K562 (cell line): Measurements from ENCODE around the gene ZNF512B. TPM values are rescaled to one million over a fixed set of nuclear protein-coding genes. Genes with fewer than 3 reads are reported as not detected.

Experiments
- HINFP ChIP-seq: fragments of 450-650 bp; conservative IDR thresholded peaks from 2 replicates; pipeline ENCODE4 v1.6.1; 2016; ENCODE audit warnings: missing genetic modification characterization, low read depth, mild to moderate bottlenecking, control low read depth, missing compliant biosample characterization
- HNRNPL ChIP-seq: fragments of 200-400 bp; formaldehyde crosslinking; IDR thresholded peaks from 2 replicates; pipeline ENCODE4 v1.6.1; 2017; ENCODE audit warnings: low read depth, mild to moderate bottlenecking, low read length
- ILK ChIP-seq: fragments of 450-650 bp; IDR thresholded peaks from 2 replicates; pipeline ENCODE4 v1.6.1; 2016; ENCODE audit warnings: missing genetic modification characterization, low read depth, mild to moderate bottlenecking, missing compliant biosample characterization, moderate library complexity, borderline replicate concordance
- MAZ ChIP-seq, 2 experiments: fragments of 450-650 bp in 1 of 2; sonication (generic) in 1 of 2; formaldehyde crosslinking; IDR thresholded peaks in 1 of 2; conservative IDR thresholded peaks in 1 of 2; 2 replicates each; pipeline versions ENCODE4 v1.4.0 to v1.5.0; 2020; ENCODE audit warnings: mild to moderate bottlenecking in 1 of 2, missing genetic modification reagents in 1 of 2
- NCOA6 ChIP-seq: fragments of 450-650 bp; IDR thresholded peaks from 2 replicates; pipeline ENCODE4 v1.6.1; 2017; ENCODE audit warnings: mild to moderate bottlenecking
- POLR2A ChIP-seq: fragments of 450-650 bp; conservative IDR thresholded peaks from 2 replicates; pipeline ENCODE4 v1.6.1; 2016
- PRDM10 ChIP-seq: fragments of 450-650 bp; IDR thresholded peaks from 2 replicates; pipeline ENCODE4 v1.6.1; 2018; ENCODE audit not compliant: partially characterized antibody
- SP2 ChIP-seq: IDR thresholded peaks from 2 replicates; pipeline ENCODE4 v1.6.1; 2011; ENCODE audit warnings: mild to moderate bottlenecking, low read depth, low read length, moderate library complexity; ENCODE audit not compliant: poor library complexity, severe bottlenecking; ENCODE audit errors: extremely low read depth
- SRSF9 ChIP-seq: fragments of 200-400 bp; formaldehyde crosslinking; IDR thresholded peaks from 2 replicates; pipeline ENCODE4 v1.6.1; 2017; ENCODE audit warnings: low read depth, low read length, borderline replicate concordance
- TAF15 ChIP-seq: fragments of 200-400 bp; formaldehyde crosslinking; IDR thresholded peaks from 2 replicates; pipeline ENCODE4 v1.6.1; 2017; ENCODE audit warnings: mild to moderate bottlenecking, low read depth, low read length, moderate library complexity
- TAF7 ChIP-seq: fragments of 450-650 bp; IDR thresholded peaks from 2 replicates; pipeline ENCODE4 v1.6.1; 2016; ENCODE audit warnings: missing genetic modification characterization, missing compliant biosample characterization
- TOE1 ChIP-seq, 2 experiments: fragments of 450-650 bp in 1 of 2; sonication (generic) in 1 of 2; formaldehyde crosslinking in 1 of 2; IDR thresholded peaks; 2 replicates each; pipeline versions ENCODE4 v1.7.1 to v1.8.0; 2016 to 2022; ENCODE audit warnings: borderline replicate concordance in 2 of 2, mild to moderate bottlenecking in 2 of 2, antibody characterized with exemption in 1 of 2, inconsistent platforms in 1 of 2, low read depth in 1 of 2, missing genetic modification reagents in 1 of 2, moderate library complexity in 1 of 2
- ZBTB12 ChIP-seq: fragments of 250-450 bp; sonication (Bioruptor Pico); IDR thresholded peaks from 2 replicates; pipeline ENCODE4 v1.4.0; 2020
- ZBTB7A ChIP-seq: IDR thresholded peaks from 2 replicates; pipeline ENCODE4 v1.6.1; 2011; ENCODE audit warnings: low read depth, mild to moderate bottlenecking, low read length, moderate library complexity, borderline replicate concordance; ENCODE audit not compliant: control insufficient read depth
- ZNF12 ChIP-seq: sonication (generic); formaldehyde crosslinking; IDR thresholded peaks from 2 replicates; pipeline ENCODE4 v1.4.0; 2020; ENCODE audit warnings: mild to moderate bottlenecking, missing genetic modification reagents
- ZNF518B ChIP-seq: fragments of 250-450 bp; sonication (Bioruptor Pico); IDR thresholded peaks from 2 replicates; pipeline ENCODE4 v1.5.0; 2021; ENCODE audit warnings: mild to moderate bottlenecking, moderate library complexity
- polyA plus RNA-seq, 8 experiments: library from polyadenylated mRNA; depleted of rRNA in 4 of 8; stranded (reverse) in 5 of 8; unstranded in 3 of 8; fragments of >200 nt; fragmentation: Nextera tagmentation in 2 of 8; fragmentation: Illumina TruSeq in 1 of 8; extraction: Ambion mirVana in 2 of 8; extraction: Trizol in 1 of 8; gene quantifications; 2 replicates each; pipeline versions ENCODE4 v1.2.1 to v1.2.3, GENCODE V29; 2011 to 2014; ENCODE audit warnings: inconsistent platforms in 1 of 8, missing spikeins in 1 of 8
- total RNA-seq, 7 experiments: library from RNA; depleted of rRNA in 6 of 7; stranded (reverse); fragments of >200 nt in 6 of 7; fragmentation: Illumina TruSeq in 2 of 7; extraction: Trizol in 2 of 7; gene quantifications; 2 replicates each; pipeline versions ENCODE4 v1.2.1 to v1.2.3, GENCODE V29; 2011 to 2021; ENCODE audit warnings: low replicate concordance in 1 of 7

Gene ZNF512B
- total and polyA plus RNA-seq, 9 of the 15 experiments (the other 6 are each of a cell fraction or from before 2014, with no cell fraction given): 0.01 to 27.8 (median 8.2) TPM

GRCh38 chr20:63957004-63957689, 12.6 kb downstream of the ZNF512B start (continued):
- TF ChIP-seq NCOA6 (no peak), PRDM10 (peak; percentile 44), TAF15 (no peak), ZNF518B (CRISPR knock-in tag) (no peak), TOE1 (IDR thresholded peaks at IDR 0.05; ENCODE audit: borderline replicate concordance) (no peak), TOE1 (CRISPR knock-in tag; IDR thresholded peaks at IDR 0.05; ENCODE audit: borderline replicate concordance, low read depth) (no peak), MAZ (CRISPR knock-in tag; conservative IDR thresholded peaks at IDR 0.05 in 1 of 2, IDR thresholded peaks at IDR 0.05 in 1 of 2) (peak; percentile 27 to 50; a peak in 1 of 4 replicates), HNRNPL (no peak), POLR2A (peak; percentile 83), ZBTB12 (CRISPR knock-in tag) (no peak), SRSF9 (no peak), SP2 (no peak), TAF7 (no peak), HINFP (no peak), ZNF12 (CRISPR knock-in tag) (0 out of 2 replicates have a peak, but pooled peaks have one; percentile 18), ZBTB7A (peak; percentile 75; the same call in 1 of the 2 replicates), ILK (tag) (no peak)
